Breast epithelium (tissue), 4 donors: ENCODE data around the gene PRR7. TPM values are rescaled to one million over a fixed set of nuclear protein-coding genes. Genes with fewer than 3 reads are reported as not detected.

Experiments
- DNase-seq, 2 donors: peaks; one replicate each; pipeline ENCODE4 v3.0.0-alpha.2; 2019; ENCODE audit warnings: low spot score in 2 of 2
- H3K27ac ChIP-seq, 2 donors: fragments of 200-600 bp; sonication (generic) in 1 of 2; one replicate each; pipeline ENCODE4 v1.5.1; 2016 to 2019; ENCODE audit warnings: mild to moderate bottlenecking in 1 of 2
- H3K27me3 ChIP-seq, 2 donors: fragments of 200-600 bp; sonication (generic) in 1 of 2; one replicate each; pipeline versions ENCODE4 v1.5.1 to v1.6.0; 2017 to 2019; ENCODE audit warnings: control low read depth in 1 of 2, mild to moderate bottlenecking in 1 of 2
- H3K36me3 ChIP-seq: fragments of 200-600 bp; one replicate; pipeline ENCODE4 v1.5.1; 2019
- H3K4me1 ChIP-seq, 2 donors: fragments of 200-600 bp; sonication (generic); one replicate each; pipeline ENCODE4 v1.5.1; 2016 to 2019; ENCODE audit warnings: control low read depth in 1 of 2
- H3K4me3 ChIP-seq, 3 donors: fragments of 200-600 bp; sonication (generic); 1 replicate in 2 of 3; 2 replicates in 1 of 3; pipeline ENCODE4 v1.5.1; 2016 to 2019; ENCODE audit warnings: mild to moderate bottlenecking in 3 of 3, moderate library complexity in 2 of 3
- H3K9me3 ChIP-seq, 2 donors: fragments of 200-600 bp; sonication (generic) in 1 of 2; one replicate each; pipeline ENCODE4 v1.5.1; 2016 to 2019; ENCODE audit warnings: control low read depth in 1 of 2
- CTCF ChIP-seq, 3 donors: fragments of 450-650 bp; IDR thresholded peaks; one replicate each; pipeline ENCODE4 v1.5.1; 2016 to 2017; ENCODE audit warnings: antibody characterized with exemption in 3 of 3, mild to moderate bottlenecking in 3 of 3, moderate library complexity in 3 of 3
- POLR2A ChIP-seq: fragments of 450-650 bp; IDR thresholded peaks from one replicate; pipeline ENCODE4 v1.6.1; 2016; ENCODE audit warnings: antibody characterized with exemption, mild to moderate bottlenecking, moderate library complexity
- POLR2AphosphoS5 ChIP-seq, 3 donors: sonication (generic); formaldehyde crosslinking; IDR thresholded peaks; one replicate each; pipeline ENCODE4 v1.6.1; 2017; ENCODE audit warnings: antibody characterized with exemption in 3 of 3
- intact Hi-C: fragments of 100-400 bp; cut with DNase I; formaldehyde crosslinking; loops from one replicate; pipeline ENCODE4 v1.15.1; 2023; ENCODE audit warnings: low total_unique reads
- total RNA-seq, 3 donors: library from RNA; depleted of rRNA; stranded (reverse); fragments of >200 nt; gene quantifications; one replicate each; pipeline ENCODE4 v1.1.0, GENCODE V29; 2016

Gene PRR7
- total RNA-seq, 3 donors from 2014 or later = 0.48 to 2.0 (median 1.3) TPM

- no peaks in the 10 kb centered on the region for H3K36me3 ChIP-seq
- TF ChIP-seq POLR2AphosphoS5 (IDR thresholded peaks at IDR 0.05) = peak in 1 of 3 donors; percentile 15
- TF ChIP-seq POLR2A = no peak
- TF ChIP-seq CTCF (IDR thresholded peaks at IDR 0.05) = peak; percentile 46 to 68 (median 59)
- intact Hi-C loops = loop anchor here (1.0 to 10.0 kb wide), 2 partner anchors 29 to 340 kb away; partner anchors contain the start of gene GRK6
- peak overlapping the region; percentile 73 to 82 for H3K27ac ChIP-seq
- peaks cover 0 to 2% of the 10 kb centered on the region in 2 donors for H3K27me3 ChIP-seq
- no peak for DNase-seq
- no peaks in the 10 kb centered on the region for H3K9me3 ChIP-seq
- peak overlapping the region; percentile 45 to 79 (median 60) for H3K4me3 ChIP-seq
- no peaks in the 10 kb centered on the region for H3K4me1 ChIP-seq
Measured at GRCh38 chr5:177455036-177455660, 8.5 kb downstream of the PRR7 start.

GRCh38 chr5:177455661-177456590, 9.3 kb downstream of the PRR7 start:
- Histone ChIP-seq H3K27ac (peak overlapping the region; percentile 57 to 82), H3K36me3 (no peaks in the 10 kb centered on the region), H3K27me3 (peaks cover 0 to 2% of the 10 kb centered on the region in 2 donors), H3K4me3 (peak overlapping the region; percentile 45 to 79 (median 60)), H3K4me1 (no peaks in the 10 kb centered on the region), H3K9me3 (no peaks in the 10 kb centered on the region)
- TF ChIP-seq POLR2A (no peak), POLR2AphosphoS5 (IDR thresholded peaks at IDR 0.05) (peak in 2 of 3 donors; percentile 27 to 49), CTCF (IDR thresholded peaks at IDR 0.05) (peak; percentile 41 to 72 (median 57))
- peak; percentile 92 to 95 for DNase-seq
- intact Hi-C loops = loop anchor here (1.0 to 10.0 kb wide), 2 partner anchors 30 to 341 kb away; partner anchors contain the start of gene GRK6

GRCh38 chr5:177456591-177456964, 10.0 kb downstream of the PRR7 start:
- Histone ChIP-seq H3K27me3 (peaks cover 0 to 2% of the 10 kb centered on the region in 2 donors), H3K9me3 (no peaks in the 10 kb centered on the region), H3K36me3 (no peaks in the 10 kb centered on the region), H3K27ac (peak overlapping the region; percentile 81 to 82), H3K4me1 (no peaks in the 10 kb centered on the region), H3K4me3 (peak overlapping the region in 1 of 3 donors; percentile 60)
- DNase-seq = no peak
- no peak for TF ChIP-seq POLR2A
- no peak for TF ChIP-seq POLR2AphosphoS5 (IDR thresholded peaks at IDR 0.05)
- no peak for TF ChIP-seq CTCF (IDR thresholded peaks at IDR 0.05)
- intact Hi-C loops = loop anchor here (10.0 kb wide), 1 partner anchor 342 kb away; no protein-coding TSS in a partner anchor

GRCh38 chr5:177456976-177457851, 10.6 kb downstream of the PRR7 start:
- Histone ChIP-seq H3K4me3 (peak overlapping the region in 1 of 3 donors; percentile 24), H3K4me1 (no peaks in the 10 kb centered on the region), H3K27ac (peak overlapping the region; percentile 81 to 82), H3K36me3 (no peaks in the 10 kb centered on the region), H3K27me3 (peaks cover 0 to 2% of the 10 kb centered on the region in 2 donors), H3K9me3 (no peaks in the 10 kb centered on the region)
- intact Hi-C loops = loop anchor here (10.0 kb wide), 1 partner anchor 342 kb away; no protein-coding TSS in a partner anchor
- DNase-seq = peak in 1 of 2 donors; percentile 85
- TF ChIP-seq POLR2A (no peak), POLR2AphosphoS5 (IDR thresholded peaks at IDR 0.05) (peak in 1 of 3 donors; percentile 7), CTCF (IDR thresholded peaks at IDR 0.05) (peak; percentile 65 to 77 (median 66))
